ENCODE data around the gene HSPG2. TPM values are rescaled to one million over a fixed set of nuclear protein-coding genes. Genes with fewer than 3 reads are reported as not detected.
A peak's percentile ranks its signal among the peaks of the same experiment; 100 is the strongest.
"Not testable (repeated sequence)": the region's sequence is repeated elsewhere in the genome, so short reads cannot be mapped to it uniquely, and the experiment has no call there.

The HSPG2 gene
- total RNA-seq, 1 donor from 2014 or later, result 28.7 TPM

GRCh38 chr1:21972973-21973441 is 35.9 kb upstream of the HSPG2 start:
- DNase-seq (ENCODE audit: low read depth), result peak; percentile 10
- H3K27me3 ChIP-seq (ENCODE audit: control insufficient read depth, insufficient read depth, low read length); FAIRE-seq; H3K4me3 ChIP-seq (ENCODE audit: low read depth, low read length); H3K36me3 ChIP-seq (ENCODE audit: control insufficient read depth, insufficient read depth, low read length): not testable (repeated sequence)

GRCh38 chr1:21970523-21970922 is 33.4 kb upstream of the HSPG2 start:
- FAIRE-seq; H3K36me3 ChIP-seq (ENCODE audit: control insufficient read depth, insufficient read depth, low read length); H3K4me3 ChIP-seq (ENCODE audit: low read depth, low read length); DNase-seq (ENCODE audit: low read depth); H3K27me3 ChIP-seq (ENCODE audit: control insufficient read depth, insufficient read depth, low read length): not testable (repeated sequence)

GRCh38 chr1:21969066-21969465 is 32.0 kb upstream of the HSPG2 start:
- H3K4me3 ChIP-seq (ENCODE audit: low read depth, low read length); FAIRE-seq; H3K27me3 ChIP-seq (ENCODE audit: control insufficient read depth, insufficient read depth, low read length); DNase-seq (ENCODE audit: low read depth); H3K36me3 ChIP-seq (ENCODE audit: control insufficient read depth, insufficient read depth, low read length): not testable (repeated sequence)

GRCh38 chr1:21967216-21967615 is 30.1 kb upstream of the HSPG2 start:
- not testable (repeated sequence) for H3K36me3 ChIP-seq (ENCODE audit: control insufficient read depth, insufficient read depth, low read length); FAIRE-seq; H3K27me3 ChIP-seq (ENCODE audit: control insufficient read depth, insufficient read depth, low read length); DNase-seq (ENCODE audit: low read depth); H3K4me3 ChIP-seq (ENCODE audit: low read depth, low read length)

GRCh38 chr1:21966247-21967000 is 29.3 kb upstream of the HSPG2 start:
- H3K27me3 ChIP-seq (ENCODE audit: control insufficient read depth, insufficient read depth, low read length), result no peaks in the 10 kb centered on the region
- FAIRE-seq, result no peak
- TF ChIP-seq CTCF (IDR thresholded peaks at IDR 0.05; ENCODE audit: insufficient read depth, low read length, severe bottlenecking), result no peak
- no peaks in the 10 kb centered on the region for H3K36me3 ChIP-seq (ENCODE audit: control insufficient read depth, insufficient read depth, low read length)
- DNase-seq (ENCODE audit: low read depth), result peak; percentile 73
- H3K4me3 ChIP-seq (ENCODE audit: low read depth, low read length), result no peak overlapping the region

- Histone ChIP-seq H3K4me3 (ENCODE audit: low read depth, low read length) (no peak overlapping the region), H3K36me3 (ENCODE audit: control insufficient read depth, insufficient read depth, low read length) (no peaks in the 10 kb centered on the region), H3K27me3 (ENCODE audit: control insufficient read depth, insufficient read depth, low read length) (no peaks in the 10 kb centered on the region)
- TF ChIP-seq CTCF (IDR thresholded peaks at IDR 0.05; ENCODE audit: insufficient read depth, low read length, severe bottlenecking), result peak; percentile 94
- FAIRE-seq (no peak), DNase-seq (ENCODE audit: low read depth) (peak; percentile 63)
Observed at GRCh38 chr1:21963477-21964217, 26.5 kb upstream of the HSPG2 start.

GRCh38 chr1:21961799-21962198 is 24.7 kb upstream of the HSPG2 start:
- Histone ChIP-seq H3K36me3 (ENCODE audit: control insufficient read depth, insufficient read depth, low read length) (no peaks in the 10 kb centered on the region), H3K27me3 (ENCODE audit: control insufficient read depth, insufficient read depth, low read length) (no peaks in the 10 kb centered on the region), H3K4me3 (ENCODE audit: low read depth, low read length) (no peak overlapping the region)
- TF ChIP-seq CTCF (IDR thresholded peaks at IDR 0.05; ENCODE audit: insufficient read depth, low read length, severe bottlenecking), result no peak
- DNase-seq (ENCODE audit: low read depth) (no peak), FAIRE-seq (no peak)

Measured in bronchial epithelial cell (primary cell).